HFFc6 (cell line): Measurements from ENCODE around the gene DDOST. TPM values are rescaled to one million over a fixed set of nuclear protein-coding genes. Genes with fewer than 3 reads are reported as not detected.
"Not testable (repeated sequence)": the region's sequence is repeated elsewhere in the genome, so short reads cannot be mapped to it uniquely, and the experiment has no call there.

Experiments used
- DNase-seq: peaks from one replicate; pipeline ENCODE4 v3.0.0-alpha.2; 2018
- H3K27ac Mint-ChIP-seq: 2 replicates; pipeline ENCODE4 v1.8.0; 2020; ENCODE audit warnings: mild to moderate bottlenecking, mixed read lengths
- H3K27me3 Mint-ChIP-seq: 2 replicates; pipeline ENCODE4 v1.8.0; 2021; ENCODE audit warnings: mild to moderate bottlenecking, moderate library complexity, mixed read lengths; ENCODE audit not compliant: insufficient read depth
- H3K36me3 Mint-ChIP-seq: 2 replicates; pipeline ENCODE4 v1.8.0; 2021; ENCODE audit warnings: low read depth, mixed read lengths
- H3K4me1 Mint-ChIP-seq: 2 replicates; pipeline ENCODE4 v1.8.0; 2020; ENCODE audit warnings: low read depth, mixed read lengths
- H3K4me3 Mint-ChIP-seq: 2 replicates; pipeline ENCODE4 v1.8.0; 2020; ENCODE audit warnings: mild to moderate bottlenecking, moderate library complexity, mixed read lengths
- H3K9me3 Mint-ChIP-seq: 2 replicates; pipeline ENCODE4 v1.8.0; 2020; ENCODE audit warnings: mild to moderate bottlenecking, mixed read lengths
- total RNA-seq, 6 experiments: library from RNA; stranded (reverse); fragmentation: NEBNext Ultra II Directional; extraction: Animal tissue kit (Norgen Biotek cat#: 25700); gene quantifications; 2 replicates in 1 of 6; 3 replicates in 5 of 6; pipeline ENCODE4 v1.2.3, GENCODE V29; 2021
- TF ChIP-seq, protein P1 (sequence below): fragments of 200-600 bp; sonication (generic); IDR thresholded peaks from 2 replicates; pipeline ENCODE4 v1.5.0; 2021; ENCODE audit warnings: antibody characterized with exemption, mild to moderate bottlenecking

The DDOST gene
- total RNA-seq, 6 experiments from 2014 or later: 266 to 291 (median 281) TPM

DNA sequence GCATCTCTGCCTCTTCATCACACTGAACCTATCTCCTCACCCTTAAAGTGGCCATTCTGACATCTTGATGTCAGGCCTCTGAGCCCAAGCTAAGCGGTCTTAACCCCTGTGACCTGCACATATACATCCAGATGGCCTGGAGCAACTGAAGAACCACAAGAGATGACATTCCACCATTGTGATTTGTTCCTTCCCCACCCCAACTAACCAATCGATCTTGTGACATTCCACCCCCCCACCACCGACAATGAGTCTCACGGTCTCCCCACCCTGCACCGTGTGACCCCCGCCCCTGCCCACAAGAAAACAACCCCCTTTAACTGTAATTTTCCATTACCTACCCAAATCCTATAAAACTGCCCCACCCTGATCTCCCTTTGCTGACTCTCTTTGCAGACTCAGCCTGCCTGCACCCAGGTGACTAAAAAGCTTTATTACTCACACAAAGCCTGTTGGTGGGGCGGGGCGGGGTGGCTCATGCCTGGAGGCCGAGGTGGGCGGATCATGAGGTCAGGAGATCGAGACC lies 48.9 kb downstream of the DDOST start:
- Mint-ChIP-seq H3K36me3 (peaks cover 13% of the 10 kb centered on the region), H3K9me3 (no peaks in the 10 kb centered on the region), H3K27me3 (no peaks in the 10 kb centered on the region; the same call in 1 of the 2 replicates), H3K4me3 (peak overlapping the region; percentile 34; the same call in 1 of the 2 replicates), H3K27ac (peak overlapping the region; percentile 99), H3K4me1 (peaks cover 59% of the 10 kb centered on the region)
- TF ChIP-seq, protein P1, sequence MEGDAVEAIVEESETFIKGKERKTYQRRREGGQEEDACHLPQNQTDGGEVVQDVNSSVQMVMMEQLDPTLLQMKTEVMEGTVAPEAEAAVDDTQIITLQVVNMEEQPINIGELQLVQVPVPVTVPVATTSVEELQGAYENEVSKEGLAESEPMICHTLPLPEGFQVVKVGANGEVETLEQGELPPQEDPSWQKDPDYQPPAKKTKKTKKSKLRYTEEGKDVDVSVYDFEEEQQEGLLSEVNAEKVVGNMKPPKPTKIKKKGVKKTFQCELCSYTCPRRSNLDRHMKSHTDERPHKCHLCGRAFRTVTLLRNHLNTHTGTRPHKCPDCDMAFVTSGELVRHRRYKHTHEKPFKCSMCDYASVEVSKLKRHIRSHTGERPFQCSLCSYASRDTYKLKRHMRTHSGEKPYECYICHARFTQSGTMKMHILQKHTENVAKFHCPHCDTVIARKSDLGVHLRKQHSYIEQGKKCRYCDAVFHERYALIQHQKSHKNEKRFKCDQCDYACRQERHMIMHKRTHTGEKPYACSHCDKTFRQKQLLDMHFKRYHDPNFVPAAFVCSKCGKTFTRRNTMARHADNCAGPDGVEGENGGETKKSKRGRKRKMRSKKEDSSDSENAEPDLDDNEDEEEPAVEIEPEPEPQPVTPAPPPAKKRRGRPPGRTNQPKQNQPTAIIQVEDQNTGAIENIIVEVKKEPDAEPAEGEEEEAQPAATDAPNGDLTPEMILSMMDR: no peak
- DNase-seq: peak; percentile 39

DNA sequence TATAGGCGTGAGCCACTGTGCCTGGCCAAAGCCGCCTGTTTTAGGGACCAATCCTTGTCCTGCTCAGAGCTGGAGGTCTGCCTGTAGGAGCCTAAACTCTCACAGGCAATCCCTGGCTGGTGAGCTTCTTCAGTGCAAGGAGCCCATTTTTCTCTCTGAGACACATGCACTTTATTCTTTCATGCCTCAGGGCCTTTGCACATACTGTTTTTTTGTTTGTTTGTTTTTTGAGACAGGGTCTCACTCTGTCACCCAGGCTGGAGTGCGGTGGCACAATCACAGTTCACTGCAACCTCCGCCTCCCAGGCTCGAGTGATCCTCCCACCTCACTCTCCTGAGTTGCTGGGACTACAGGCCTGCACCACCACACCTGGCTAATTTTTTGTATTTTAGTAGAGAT lies 49.5 kb downstream of the DDOST start:
- no peak for DNase-seq
- H3K4me1 Mint-ChIP-seq: peaks cover 59% of the 10 kb centered on the region
- TF ChIP-seq, protein P1: no peak
- H3K9me3 Mint-ChIP-seq: no peaks in the 10 kb centered on the region
- H3K27me3 Mint-ChIP-seq: no peaks in the 10 kb centered on the region; the same call in 1 of the 2 replicates
- no peak overlapping the region for H3K4me3 Mint-ChIP-seq
- peaks cover 9% of the 10 kb centered on the region for H3K36me3 Mint-ChIP-seq
- H3K27ac Mint-ChIP-seq: peak overlapping the region; percentile 99; the same call in 1 of the 2 replicates

- peaks cover 58% of the 10 kb centered on the region for H3K4me1 Mint-ChIP-seq
- DNase-seq: no peak
- peaks cover 9% of the 10 kb centered on the region; the same call in 1 of the 2 replicates for H3K36me3 Mint-ChIP-seq
- TF ChIP-seq, protein P1: no peak
- H3K27ac Mint-ChIP-seq: peak overlapping the region; percentile 21; the same call in 1 of the 2 replicates
- no peaks in the 10 kb centered on the region for H3K9me3 Mint-ChIP-seq
- H3K27me3 Mint-ChIP-seq: no peaks in the 10 kb centered on the region; the same call in 1 of the 2 replicates
- no peak overlapping the region for H3K4me3 Mint-ChIP-seq
Measured at GRCh38 chr1:20610970-20611369, 50.2 kb downstream of the DDOST start.

GRCh38 chr1:20609541-20609940 lies 51.6 kb downstream of the DDOST start:
- Mint-ChIP-seq H3K4me3 (no peak overlapping the region), H3K36me3 (peaks cover 13% of the 10 kb centered on the region; the same call in 1 of the 2 replicates), H3K4me1 (peaks cover 61% of the 10 kb centered on the region), H3K9me3 (no peaks in the 10 kb centered on the region), H3K27me3 (no peaks in the 10 kb centered on the region; the same call in 1 of the 2 replicates), H3K27ac (no peak overlapping the region)
- no peak for DNase-seq
- TF ChIP-seq, protein P1: no peak

DNA sequence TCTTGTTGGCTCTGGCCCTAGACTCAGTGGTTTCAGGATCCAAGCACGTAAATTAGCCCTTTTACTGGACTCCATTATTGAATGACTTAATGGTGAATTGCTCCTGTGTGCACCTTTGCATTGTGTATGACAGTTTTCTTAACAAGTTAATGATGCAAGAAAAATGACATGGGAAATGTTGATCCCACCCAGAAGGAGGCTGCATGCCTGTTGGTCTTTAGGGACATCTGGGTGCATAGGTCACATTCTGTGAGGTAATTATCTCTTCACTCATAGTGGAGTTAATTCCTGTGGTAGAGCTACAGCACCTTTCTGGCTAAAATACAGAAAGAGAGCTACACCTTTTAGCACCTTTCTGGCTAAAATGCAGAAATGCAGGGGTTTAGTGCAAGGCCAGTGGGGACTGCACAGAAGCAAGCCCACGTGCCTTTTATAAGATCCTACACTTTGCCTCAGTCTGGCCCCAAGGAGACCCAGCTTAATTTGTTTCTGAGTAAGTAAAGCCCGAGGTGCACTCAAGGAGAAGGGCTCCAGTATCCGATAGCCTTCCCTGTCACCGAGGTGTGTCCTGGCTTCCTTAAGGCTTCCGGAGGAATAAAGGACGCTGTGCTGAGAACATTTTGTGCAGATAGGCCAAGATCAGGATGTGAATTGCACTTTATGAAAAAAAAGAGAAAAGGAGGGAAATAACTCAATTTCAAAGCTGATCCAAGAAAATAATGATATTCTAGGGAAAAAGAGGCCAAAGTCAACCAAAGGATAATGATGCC lies 54.2 kb downstream of the DDOST start:
- not testable (repeated sequence) for H3K27me3 Mint-ChIP-seq, H3K36me3 Mint-ChIP-seq, DNase-seq, H3K4me3 Mint-ChIP-seq, H3K9me3 Mint-ChIP-seq, H3K27ac Mint-ChIP-seq
- H3K4me1 Mint-ChIP-seq: peaks cover 61% of the 10 kb centered on the region

- peak overlapping the region; percentile 10; the same call in 1 of the 2 replicates for H3K4me3 Mint-ChIP-seq
- peak overlapping the region; percentile 98 for H3K27ac Mint-ChIP-seq
- DNase-seq: peak; percentile 22
- TF ChIP-seq, protein P1: no peak
- no peaks in the 10 kb centered on the region for H3K9me3 Mint-ChIP-seq
- peaks cover 27% of the 10 kb centered on the region for H3K36me3 Mint-ChIP-seq
- H3K27me3 Mint-ChIP-seq: no peaks in the 10 kb centered on the region; the same call in 1 of the 2 replicates
- peaks cover 76% of the 10 kb centered on the region for H3K4me1 Mint-ChIP-seq
Measured at GRCh38 chr1:20604678-20605077, 56.5 kb downstream of the DDOST start.
